ENCODE measurements around the gene AMPH. TPM values are rescaled to one million over a fixed set of nuclear protein-coding genes. Genes with fewer than 3 reads are reported as not detected.

AMPH gene
- total RNA-seq = not detected in 2 replicates

DNA sequence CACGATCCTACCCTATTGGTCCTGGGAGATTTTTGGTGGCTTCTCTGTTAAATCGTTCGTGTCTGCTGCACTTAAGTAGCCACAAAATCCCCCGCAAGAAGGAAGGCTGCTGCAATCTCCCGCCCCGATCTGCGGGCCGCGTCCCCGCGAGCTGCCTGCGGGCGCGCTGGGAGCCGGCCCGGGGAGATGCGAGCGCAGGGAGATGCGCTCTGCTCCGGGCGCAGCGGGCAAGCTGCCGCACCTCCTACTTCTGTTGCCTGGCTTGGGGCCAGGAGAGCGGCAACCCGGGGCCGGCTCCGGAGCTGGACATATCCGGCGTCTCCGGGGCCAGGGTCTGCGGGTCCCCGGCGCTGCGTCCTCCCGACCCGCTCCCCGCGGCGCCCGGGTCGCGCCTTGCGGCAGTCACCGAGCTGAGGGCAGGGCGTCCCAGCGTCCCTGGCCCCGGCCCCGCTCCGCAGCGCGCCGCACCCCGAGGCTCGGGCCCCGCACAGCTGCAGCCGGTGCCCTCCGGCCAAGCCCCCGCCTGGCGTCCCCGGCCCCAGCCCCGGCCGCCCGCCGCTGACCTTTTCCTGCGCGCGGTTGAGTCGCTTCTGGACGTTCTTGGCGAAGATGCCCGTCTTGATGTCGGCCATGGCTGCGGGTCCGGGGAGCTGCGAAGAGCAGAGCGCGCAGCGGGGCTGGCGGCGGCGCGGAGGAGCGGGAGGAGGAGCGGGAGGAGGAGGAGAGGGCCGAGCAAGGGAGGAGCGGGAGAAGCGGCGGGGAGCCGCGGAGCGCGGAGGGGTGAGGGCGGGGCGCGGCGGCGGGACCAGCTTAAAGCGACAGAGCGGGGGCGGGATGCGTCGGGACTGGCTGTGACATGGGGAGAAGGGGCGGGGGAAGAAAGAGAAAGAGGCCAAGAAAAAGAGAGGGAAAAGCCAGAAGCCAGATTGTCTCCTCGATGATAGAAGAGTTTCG is at the start of gene AMPH:
Gene AMPH, minus strand, starts transcription at position 654 of the 954 bp plus-strand sequence. Its CDS starts 22 bp downstream, at position 632.
- ChIA-PET CTCF (interaction anchor here (1.5 kb wide), 1 partner anchor 232 kb away, joined by 8 read pairs; no protein-coding TSS in a partner anchor), POLR2A (no interaction called here)
- DNase-seq (no peak), ATAC-seq (ENCODE audit: low read depth) (no peak)
- Mint-ChIP-seq H3K4me1 (peaks cover 13% of the 10 kb centered on the region), H3K27me3 (peaks cover 55% of the 10 kb centered on the region), H3K27ac (no peak within 1 kb of the TSS), H3K9me3 (no peaks in the 10 kb centered on the region), H3K36me3 (ENCODE audit: low read depth) (no peaks in the 10 kb centered on the region), H3K4me3 (peak within 1 kb of the TSS; percentile 48)
- TF ChIP-seq, protein P1, sequence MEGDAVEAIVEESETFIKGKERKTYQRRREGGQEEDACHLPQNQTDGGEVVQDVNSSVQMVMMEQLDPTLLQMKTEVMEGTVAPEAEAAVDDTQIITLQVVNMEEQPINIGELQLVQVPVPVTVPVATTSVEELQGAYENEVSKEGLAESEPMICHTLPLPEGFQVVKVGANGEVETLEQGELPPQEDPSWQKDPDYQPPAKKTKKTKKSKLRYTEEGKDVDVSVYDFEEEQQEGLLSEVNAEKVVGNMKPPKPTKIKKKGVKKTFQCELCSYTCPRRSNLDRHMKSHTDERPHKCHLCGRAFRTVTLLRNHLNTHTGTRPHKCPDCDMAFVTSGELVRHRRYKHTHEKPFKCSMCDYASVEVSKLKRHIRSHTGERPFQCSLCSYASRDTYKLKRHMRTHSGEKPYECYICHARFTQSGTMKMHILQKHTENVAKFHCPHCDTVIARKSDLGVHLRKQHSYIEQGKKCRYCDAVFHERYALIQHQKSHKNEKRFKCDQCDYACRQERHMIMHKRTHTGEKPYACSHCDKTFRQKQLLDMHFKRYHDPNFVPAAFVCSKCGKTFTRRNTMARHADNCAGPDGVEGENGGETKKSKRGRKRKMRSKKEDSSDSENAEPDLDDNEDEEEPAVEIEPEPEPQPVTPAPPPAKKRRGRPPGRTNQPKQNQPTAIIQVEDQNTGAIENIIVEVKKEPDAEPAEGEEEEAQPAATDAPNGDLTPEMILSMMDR (IDR thresholded peaks at IDR 0.05) = no peak
- intact Hi-C loops (cut with micrococcal nuclease) = no loop called here

DNA sequence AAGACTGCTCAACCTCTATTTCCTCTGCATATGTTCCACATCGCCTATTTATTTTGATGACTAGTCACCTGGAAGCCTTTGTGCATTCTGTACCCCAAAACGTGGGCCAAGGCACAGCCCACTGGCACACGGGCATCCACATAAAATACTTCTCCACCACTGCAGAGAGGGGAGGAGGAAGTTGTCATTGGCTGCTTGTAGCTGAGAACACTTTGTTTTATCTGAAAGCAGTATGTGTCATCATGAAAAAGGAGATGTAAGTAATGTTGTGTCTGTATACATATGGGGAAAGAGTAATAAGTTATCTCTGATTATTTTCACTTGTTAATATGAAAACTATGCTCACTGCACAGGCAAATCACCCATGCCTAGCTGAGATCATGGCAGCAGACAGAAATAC is 48.2 kb upstream of the AMPH start:
- CTCF ChIA-PET = no interaction called here
- TF ChIP-seq, protein P1 (IDR thresholded peaks at IDR 0.05) = no peak
- H3K9me3 Mint-ChIP-seq = no peaks in the 10 kb centered on the region
- no peak overlapping the region for H3K4me3 Mint-ChIP-seq
- peaks cover 7% of the 10 kb centered on the region for H3K27me3 Mint-ChIP-seq
- no peaks in the 10 kb centered on the region for H3K4me1 Mint-ChIP-seq
- DNase-seq (no peak), ATAC-seq (ENCODE audit: low read depth) (no peak)
- intact Hi-C loops (cut with micrococcal nuclease) = loop anchor here (10.0 kb wide), 1 partner anchor 505 kb away; the partner anchor contains the start of gene STARD3NL
- POLR2A ChIA-PET = interaction anchor here (0.6 kb wide), 1 partner anchor 226 kb away, joined by 3 read pairs; no protein-coding TSS in a partner anchor
- H3K27ac Mint-ChIP-seq = no peak overlapping the region
- no peaks in the 10 kb centered on the region for H3K36me3 Mint-ChIP-seq (ENCODE audit: low read depth)

DNA sequence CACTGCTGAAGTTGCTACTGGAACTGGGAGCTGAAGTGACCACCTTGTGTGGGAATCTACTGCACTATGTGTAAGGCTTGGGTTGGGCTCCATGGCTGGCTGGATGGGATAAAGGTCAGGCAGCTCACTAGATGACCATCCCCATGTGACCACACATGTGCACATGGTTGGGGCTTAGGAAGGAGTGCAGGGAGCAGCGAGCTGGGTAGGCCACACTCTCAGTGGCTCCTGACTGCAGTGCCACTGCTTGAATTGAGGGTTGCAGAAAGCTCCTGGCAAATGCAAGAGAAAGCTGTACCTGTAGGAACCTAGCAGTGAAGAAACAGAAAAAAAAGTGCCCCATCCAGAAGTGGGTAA is 47.5 kb upstream of the AMPH start:
- intact Hi-C loops (cut with micrococcal nuclease) = loop anchor here (10.0 kb wide), 1 partner anchor 504 kb away; the partner anchor contains the start of gene STARD3NL
- no peaks in the 10 kb centered on the region for H3K4me1 Mint-ChIP-seq
- CTCF ChIA-PET = no interaction called here
- no peak overlapping the region for H3K4me3 Mint-ChIP-seq
- H3K27ac Mint-ChIP-seq = no peak overlapping the region
- ATAC-seq (ENCODE audit: low read depth) (no peak), DNase-seq (no peak)
- H3K27me3 Mint-ChIP-seq = peaks cover 7% of the 10 kb centered on the region
- POLR2A ChIA-PET = no interaction called here
- H3K9me3 Mint-ChIP-seq = no peaks in the 10 kb centered on the region
- TF ChIP-seq, protein P1 (IDR thresholded peaks at IDR 0.05) = no peak
- no peaks in the 10 kb centered on the region for H3K36me3 Mint-ChIP-seq (ENCODE audit: low read depth)

DNA sequence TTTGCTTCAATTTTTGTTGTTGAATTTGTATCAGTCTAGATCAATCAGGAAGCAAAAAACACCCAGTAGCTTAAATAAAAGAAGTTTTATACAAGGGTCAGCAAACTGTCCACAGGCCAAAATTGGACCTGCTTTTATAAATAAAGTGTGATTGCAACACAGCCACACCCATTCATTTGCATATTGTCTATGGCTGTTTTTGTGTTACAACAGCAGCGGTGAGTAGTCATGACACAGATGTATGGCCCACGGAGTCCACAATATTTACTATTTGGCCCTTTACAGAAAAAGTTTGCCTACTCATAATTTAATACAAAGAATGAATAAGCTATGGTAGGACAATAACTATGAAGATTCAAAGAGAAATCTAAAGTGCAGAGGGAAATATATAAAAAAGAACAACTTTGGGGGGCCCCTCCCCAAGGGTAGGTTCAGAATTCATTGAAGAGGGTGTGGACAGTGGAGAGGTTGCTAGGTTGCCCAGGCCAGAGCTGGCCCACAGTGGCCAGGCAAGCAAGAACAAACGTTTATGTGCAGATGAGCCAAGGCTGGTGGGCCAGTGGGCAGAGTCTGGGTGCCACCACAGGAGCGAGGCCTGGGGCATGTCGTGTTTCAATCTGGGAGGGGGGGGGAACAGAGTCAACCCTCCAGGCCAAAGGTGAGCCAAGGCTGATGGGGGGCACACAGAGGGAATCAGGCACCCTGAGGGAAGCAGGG is 47.0 kb upstream of the AMPH start:
- Mint-ChIP-seq H3K4me3 (no peak overlapping the region), H3K9me3 (no peaks in the 10 kb centered on the region), H3K4me1 (no peaks in the 10 kb centered on the region), H3K27me3 (peaks cover 6% of the 10 kb centered on the region), H3K27ac (no peak overlapping the region), H3K36me3 (ENCODE audit: low read depth) (no peaks in the 10 kb centered on the region)
- no peak for DNase-seq
- ChIA-PET CTCF (no interaction called here), POLR2A (no interaction called here)
- no peak for ATAC-seq (ENCODE audit: low read depth)
- intact Hi-C loops (cut with micrococcal nuclease) = loop anchor here (10.0 kb wide), 1 partner anchor 503 kb away; the partner anchor contains the start of gene STARD3NL
- TF ChIP-seq, protein P1 (IDR thresholded peaks at IDR 0.05) = no peak
